GM23338 (cell line): ENCODE data around the gene TMEM98.
"Not testable (repeated sequence)": the region's sequence is repeated elsewhere in the genome, so short reads cannot be mapped to it uniquely, and the experiment has no call there.

Experiments
- CREB1 ChIP-seq: fragments of 250-450 bp; sonication (Bioruptor Pico); IDR thresholded peaks from 2 replicates; pipeline ENCODE4 v1.5.0; 2020; ENCODE audit warnings: low read depth, mild to moderate bottlenecking, moderate library complexity
- CTCF ChIP-seq, 2 experiments: fragments of 200-600 bp in 1 of 2; sonication (generic) in 1 of 2; conservative IDR thresholded peaks; 2 replicates each; pipeline versions ENCODE4 v1.5.1 to v1.6.1; 2016 to 2017; ENCODE audit warnings: antibody characterized with exemption in 2 of 2, low read depth in 2 of 2, mild to moderate bottlenecking in 2 of 2, moderate library complexity in 1 of 2
- ETS1 ChIP-seq: IDR thresholded peaks from 2 replicates; pipeline ENCODE4 v1.6.1; 2016; ENCODE audit warnings: antibody characterized with exemption
- EZH2 ChIP-seq: fragments of 200-600 bp; sonication (generic); IDR thresholded peaks from one replicate; pipeline ENCODE4 v1.8.0; 2017; ENCODE audit warnings: antibody characterized with exemption, mild to moderate bottlenecking, low read depth; ENCODE audit not compliant: unreplicated experiment
- EZH2phosphoT487 ChIP-seq: fragments of 200-600 bp; sonication (generic); IDR thresholded peaks from one replicate; pipeline ENCODE4 v1.8.1; 2018; ENCODE audit warnings: antibody characterized with exemption; ENCODE audit not compliant: unreplicated experiment
- JUNB ChIP-seq: IDR thresholded peaks from one replicate; pipeline ENCODE4 v1.6.1; 2016; ENCODE audit warnings: antibody characterized with exemption; ENCODE audit not compliant: unreplicated experiment
- NANOG ChIP-seq: IDR thresholded peaks from 2 replicates; pipeline ENCODE4 v1.6.1; 2016; ENCODE audit warnings: antibody characterized with exemption, borderline replicate concordance
- POLR2AphosphoS5 ChIP-seq: IDR thresholded peaks from 2 replicates; pipeline ENCODE4 v1.6.1; 2016; ENCODE audit warnings: antibody characterized with exemption, low read depth
- REST ChIP-seq: IDR thresholded peaks from one replicate; pipeline ENCODE4 v1.6.1; 2018; ENCODE audit warnings: antibody characterized with exemption; ENCODE audit not compliant: unreplicated experiment
- STAT1 ChIP-seq: IDR thresholded peaks from one replicate; pipeline ENCODE4 v1.6.1; 2016; ENCODE audit warnings: antibody characterized with exemption; ENCODE audit not compliant: unreplicated experiment
- ZNF114 ChIP-seq: fragments of 250-450 bp; sonication (Bioruptor Pico); IDR thresholded peaks from 2 replicates; pipeline ENCODE4 v1.5.0; 2020; ENCODE audit warnings: mild to moderate bottlenecking, moderate library complexity
- ZNF331 ChIP-seq: fragments of 250-450 bp; sonication (Bioruptor Pico); IDR thresholded peaks from 2 replicates; pipeline ENCODE4 v1.5.0; 2020; ENCODE audit warnings: low read depth, mild to moderate bottlenecking, moderate library complexity
- ZNF462 ChIP-seq: fragments of 250-450 bp; sonication (Bioruptor Pico); IDR thresholded peaks from 2 replicates; pipeline ENCODE4 v1.5.0; 2020; ENCODE audit warnings: mild to moderate bottlenecking, moderate library complexity

- not testable (repeated sequence) for TF ChIP-seq CREB1 (CRISPR knock-in tag); POLR2AphosphoS5; CTCF (conservative IDR thresholded peaks at IDR 0.05; ENCODE audit: low read depth in 2 of 2); EZH2; JUNB; ETS1; REST; EZH2phosphoT487; NANOG; ZNF462; STAT1; ZNF114; ZNF331 (CRISPR knock-in tag)
Observed at GRCh38 chr17:32923905-32924304, 4.0 kb upstream of the TMEM98 start.
